Measurements from ENCODE around the gene DPCD. TPM values are rescaled to one million over a fixed set of nuclear protein-coding genes. Genes with fewer than 3 reads are reported as not detected.

DPCD gene
- total and polyA plus RNA-seq, 12 donors, result 12.9 to 46.8 (median 25.6) TPM

- Histone ChIP-seq H3K4me1 (no peaks in the 10 kb centered on the region), H3K4me3 (no peak overlapping the region), H3K9me3 (no peaks in the 10 kb centered on the region), H3K27ac (no peak overlapping the region), H3K36me3 (peaks cover 0 to 63% (median 5%) of the 10 kb centered on the region in 9 donors), H3K27me3 (no peaks in the 10 kb centered on the region)
- intact Hi-C loops (cut with DNase I), result no loop called here
- ATAC-seq (no peak), DNase-seq (no peak)
- 95 to 98% methylated on average over 2 of the region's 2 CpGs for WGBS, 2 donors
- TF ChIP-seq CTCF (IDR thresholded peaks at IDR 0.05), result no peak
These were observed 51.2 kb downstream of the DPCD start for GRCh38 chr10:101639141-101639900.

- H3K36me3 ChIP-seq, result peaks cover 0 to 72% (median under 1%) of the 10 kb centered on the region in 9 donors
- no peak for ATAC-seq
These were observed 55.4 kb downstream of the DPCD start for GRCh38 chr10:101643546-101643945.

GRCh38 chr10:101644002-101644401, 55.9 kb downstream of the DPCD start:
- Histone ChIP-seq H3K9me3 (no peaks in the 10 kb centered on the region), H3K4me1 (peaks cover 0 to 20% (median 8%) of the 10 kb centered on the region in 9 donors), H3K36me3 (peaks cover 0 to 72% (median 4%) of the 10 kb centered on the region in 9 donors), H3K27ac (no peak overlapping the region), H3K4me3 (no peak overlapping the region), H3K27me3 (no peaks in the 10 kb centered on the region)
- DNase-seq (no peak), ATAC-seq (no peak)
- intact Hi-C loops (cut with DNase I), result no loop called here
- TF ChIP-seq CTCF (IDR thresholded peaks at IDR 0.05), result no peak
- 74 to 79% methylated on average over 3 of the region's 3 CpGs for WGBS, 2 donors

More at GRCh38 chr10:101643546-101643945, 55.4 kb downstream of the DPCD start:
- Histone ChIP-seq H3K9me3 (no peaks in the 10 kb centered on the region), H3K27me3 (no peaks in the 10 kb centered on the region), H3K27ac (no peak overlapping the region), H3K4me3 (no peak overlapping the region), H3K4me1 (peaks cover 0 to 20% (median 8%) of the 10 kb centered on the region in 9 donors)
- no peak for DNase-seq
- intact Hi-C loops (cut with DNase I), result no loop called here
- WGBS, 2 donors, result 75 to 89% methylated on average over 3 of the region's 3 CpGs
- no peak for TF ChIP-seq CTCF (IDR thresholded peaks at IDR 0.05)

- intact Hi-C loops (cut with DNase I), result no loop called here
- WGBS, 2 donors, result 54 to 73% methylated on average over 1 of the region's 1 CpG
- Histone ChIP-seq H3K4me1 (peaks cover 0 to 20% (median 8%) of the 10 kb centered on the region in 9 donors), H3K9me3 (no peaks in the 10 kb centered on the region), H3K36me3 (peaks cover 0 to 75% (median 8%) of the 10 kb centered on the region in 9 donors), H3K4me3 (no peak overlapping the region), H3K27me3 (no peaks in the 10 kb centered on the region), H3K27ac (no peak overlapping the region)
- DNase-seq, result no peak
- no peak for TF ChIP-seq CTCF (IDR thresholded peaks at IDR 0.05)
- ATAC-seq, result peak in 1 of 8 donors; percentile 35
These were observed 57.5 kb downstream of the DPCD start for GRCh38 chr10:101645659-101646058.

All from heart right ventricle (tissue), 16 donors.